AG08396 (cell line): ENCODE results near the gene EPHA10.

Source experiments
- DNase-seq: peaks from one replicate; pipeline ENCODE4 v3.0.0; 2012; ENCODE audit warnings: low spot score, mixed read lengths

Gene EPHA10

GRCh38 chr1:37673920-37674319 lies 91.0 kb downstream of the EPHA10 start:
- no peak for DNase-seq

GRCh38 chr1:37672136-37672870 lies 92.6 kb downstream of the EPHA10 start:
- DNase-seq: no peak

GRCh38 chr1:37671261-37671660 lies 93.7 kb downstream of the EPHA10 start:
- DNase-seq: no peak

GRCh38 chr1:37670133-37670532 lies 94.8 kb downstream of the EPHA10 start:
- no peak for DNase-seq

- no peak for DNase-seq
Measured at GRCh38 chr1:37667023-37667671, 97.8 kb downstream of the EPHA10 start.

- no peak for DNase-seq
Measured at GRCh38 chr1:37666241-37666867, 98.6 kb downstream of the EPHA10 start.
